HCT116 (cell line): ENCODE results near the gene PDE6G. TPM values are rescaled to one million over a fixed set of nuclear protein-coding genes. Genes with fewer than 3 reads are reported as not detected.

Experiments
- ATAC-seq: fragments of 200-7000 bp; cut with Tn5 transposase; 2 replicates; pipeline ENCODE4 v1.9.1; 2020; ENCODE audit warnings: mild to moderate bottlenecking, moderate library complexity
- BruUV-seq: library from RNA; stranded (reverse); fragments of 400-500 nt; replicated peaks from 2 replicates; lab custom pipeline; 2021; lab: Mats Ljungman, UMichigan
- CTCF ChIA-PET: fragments of 300-600 bp; sonication (Branson Sonifier 250); formaldehyde crosslinking; loops from one replicate; lab custom pipeline; 2021; ENCODE audit warnings: antibody characterized with exemption; lab: Charles Lee
- POLR2A ChIA-PET: fragments of 300-600, 350-600 bp; sonication (Branson Sonifier 250); formaldehyde crosslinking; loops from one replicate; lab custom pipeline; 2021; ENCODE audit warnings: antibody characterized with exemption; lab: Charles Lee
- RAD21 ChIA-PET, 2 experiments: fragments of 300-600 bp; sonication (Branson Sonifier 250); formaldehyde crosslinking; loops; one replicate each; lab custom pipeline; 2023; ENCODE audit warnings: low total read pairs in 2 of 2; ENCODE audit not compliant: uncharacterized antibody in 2 of 2, unreplicated experiment in 2 of 2, low non-redundant PET in 1 of 2; lab: Charles Lee
- DNase-seq: peaks from one replicate; pipeline ENCODE4 v3.0.0-alpha.2; 2010; ENCODE audit warnings: low read depth, low spot score
- H2AFZ ChIP-seq: fragments of 200-600 bp; shearing (Covaris generic), sonication (generic); 2 replicates; pipeline ENCODE4 v1.6.1; 2017; ENCODE audit warnings: low read depth, mixed run types, mixed read lengths, antibody characterized with exemption, low read length; ENCODE audit not compliant: poor library complexity, severe bottlenecking
- H3K27ac ChIP-seq: 2 replicates; pipeline ENCODE4 v1.5.1; 2012; ENCODE audit warnings: low read depth, low read length
- H3K27me3 ChIP-seq: fragments of 200-600 bp; sonication (generic); 2 replicates; pipeline ENCODE4 v1.6.1; 2016; ENCODE audit warnings: mixed run types, low read length, mixed read lengths; ENCODE audit not compliant: insufficient read depth
- H3K36me3 ChIP-seq, 2 experiments: fragments of 200-500 bp in 1 of 2; fragments of 200-600 bp in 1 of 2; sonication (Bioruptor generic) in 1 of 2; sonication (generic) in 1 of 2; 2 replicates each; pipeline versions ENCODE4 v1.5.1 to v1.6.1; 2014 to 2016; ENCODE audit warnings: low read length in 2 of 2, inconsistent platforms in 1 of 2, mixed read lengths in 1 of 2, mixed run types in 1 of 2; ENCODE audit not compliant: insufficient read depth in 2 of 2, control insufficient read depth in 1 of 2
- H3K4me1 ChIP-seq, 2 experiments: fragments of 200-600 bp in 1 of 2; sonication (generic) in 1 of 2; 2 replicates each; pipeline versions ENCODE4 v1.5.1 to v1.6.1; 2012 to 2017; ENCODE audit warnings: low read length in 2 of 2, inconsistent platforms in 1 of 2, mild to moderate bottlenecking in 1 of 2, mixed read lengths in 1 of 2, mixed run types in 1 of 2, moderate library complexity in 1 of 2; ENCODE audit not compliant: insufficient read depth in 2 of 2, control insufficient read depth in 1 of 2
- H3K4me2 ChIP-seq: fragments of 200-600 bp; sonication (generic); 2 replicates; pipeline ENCODE4 v1.6.1; 2017; ENCODE audit warnings: mixed run types, low read length, mixed read lengths
- H3K4me3 ChIP-seq, 2 experiments: fragments of 200-600 bp in 1 of 2; sonication (generic) in 1 of 2; replicated peaks in 1 of 2; 2 replicates each; pipeline ENCODE4 v1.5.1; 2011 to 2016; ENCODE audit warnings: low read length in 2 of 2, control low read depth in 1 of 2, low read depth in 1 of 2, mild to moderate bottlenecking in 1 of 2, mixed read lengths in 1 of 2, mixed run types in 1 of 2
- H3K79me2 ChIP-seq: fragments of 200-600 bp; sonication (generic); 2 replicates; pipeline ENCODE4 v1.6.1; 2017; ENCODE audit warnings: mild to moderate bottlenecking, mixed run types, low read length, moderate library complexity, mixed read lengths; ENCODE audit not compliant: insufficient read depth
- H3K9ac ChIP-seq: fragments of 200-600 bp; sonication (generic); 2 replicates; pipeline ENCODE4 v1.6.1; 2016; ENCODE audit warnings: low read length, mixed read lengths
- H3K9me2 ChIP-seq: fragments of 200-600 bp; sonication (generic), shearing (Covaris generic); 2 replicates; pipeline ENCODE4 v1.6.1; 2017; ENCODE audit warnings: mixed run types, mild to moderate bottlenecking, moderate library complexity; ENCODE audit not compliant: insufficient read depth
- H3K9me3 ChIP-seq, 2 experiments: fragments of 200-500 bp in 1 of 2; fragments of 200-600 bp in 1 of 2; sonication (Bioruptor generic) in 1 of 2; sonication (generic) in 1 of 2; 2 replicates each; pipeline ENCODE4 v1.6.1; 2014 to 2017; ENCODE audit warnings: low read length in 2 of 2, mixed read lengths in 2 of 2, inconsistent platforms in 1 of 2, low read depth in 1 of 2, mild to moderate bottlenecking in 1 of 2, mixed run types in 1 of 2, moderate library complexity in 1 of 2; ENCODE audit not compliant: control insufficient read depth in 1 of 2, insufficient read depth in 1 of 2
- H4K20me1 ChIP-seq: fragments of 200-600 bp; sonication (generic), shearing (Covaris generic); 2 replicates; pipeline ENCODE4 v1.6.1; 2017; ENCODE audit warnings: mixed run types, mild to moderate bottlenecking, moderate library complexity; ENCODE audit not compliant: insufficient read depth
- ATF3 ChIP-seq: IDR thresholded peaks from 2 replicates; pipeline ENCODE4 v1.6.1; 2012
- CEBPB ChIP-seq: IDR thresholded peaks from 2 replicates; pipeline ENCODE4 v1.6.1; 2012; ENCODE audit warnings: low read depth
- EGR1 ChIP-seq: IDR thresholded peaks from 2 replicates; pipeline ENCODE4 v1.6.1; 2012; ENCODE audit warnings: low read depth
- FOSL1 ChIP-seq: IDR thresholded peaks from 2 replicates; pipeline ENCODE4 v1.6.1; 2012; ENCODE audit warnings: low read depth
- JUND ChIP-seq: IDR thresholded peaks from 2 replicates; pipeline ENCODE4 v1.6.1; 2012
- RAD21 ChIP-seq: IDR thresholded peaks from 2 replicates; pipeline ENCODE4 v1.6.1; 2012; ENCODE audit warnings: low read depth, mild to moderate bottlenecking
- REST ChIP-seq: IDR thresholded peaks from 2 replicates; pipeline ENCODE4 v1.6.1; 2012; ENCODE audit warnings: low read depth
- SP1 ChIP-seq: IDR thresholded peaks from 2 replicates; pipeline ENCODE4 v1.6.1; 2012; ENCODE audit warnings: low read depth
- SRF ChIP-seq: IDR thresholded peaks from 2 replicates; pipeline ENCODE4 v1.6.1; 2012; ENCODE audit warnings: low read depth
- YY1 ChIP-seq: IDR thresholded peaks from 2 replicates; pipeline ENCODE4 v1.6.1; 2011; ENCODE audit warnings: low read length, low read depth, moderate library complexity, mild to moderate bottlenecking; ENCODE audit not compliant: insufficient replicate concordance; ENCODE audit errors: extremely low read depth
- intact Hi-C: fragments of 100-400 bp; cut with micrococcal nuclease; formaldehyde crosslinking; loops from 2 replicates; pipeline ENCODE4 v1.10.0; 2022
- total RNA-seq: library from RNA; stranded (reverse); gene quantifications from one replicate; pipeline ENCODE4 v1.2.1, GENCODE V29; 2021; ENCODE audit not compliant: unreplicated experiment
- TF ChIP-seq, protein P1 (sequence below): IDR thresholded peaks from 2 replicates; pipeline ENCODE4 v1.6.1; 2012

PDE6G gene
- total RNA-seq, 1 experiment from 2014 or later, result not detected

- ATAC-seq, result no peak
- Histone ChIP-seq H3K9me3 (no peaks in the 10 kb centered on the region), H3K4me1 (no peaks in the 10 kb centered on the region; a peak in 1 of 4 replicates), H2AFZ (no peak overlapping the region), H3K9ac (no peak overlapping the region), H3K27ac (no peak overlapping the region; the same call in 1 of the 2 replicates), H3K4me2 (no peak overlapping the region), H3K79me2 (peaks cover 75% of the 10 kb centered on the region; the same call in 1 of the 2 replicates), H3K36me3 (peaks cover 53 to 80% of the 10 kb centered on the region in 2 experiments), H3K27me3 (no peaks in the 10 kb centered on the region), H3K4me3 (no peak overlapping the region), H3K9me2 (no peaks in the 10 kb centered on the region), H4K20me1 (no peaks in the 10 kb centered on the region)
- RAD21 ChIA-PET, result no interaction called here
- intact Hi-C loops, result loop anchor here (10.0 kb wide), 1 partner anchor 140 kb away; the partner anchor contains the start of gene FAAP100
- CTCF ChIA-PET, result no interaction called here
- no peak for DNase-seq
- TF ChIP-seq CEBPB, result no peak
- TF ChIP-seq RAD21, result no peak
- no peak for TF ChIP-seq SRF
- TF ChIP-seq EGR1, result no peak
- TF ChIP-seq ATF3, result no peak
- no peak for TF ChIP-seq REST
- TF ChIP-seq, protein P1, sequence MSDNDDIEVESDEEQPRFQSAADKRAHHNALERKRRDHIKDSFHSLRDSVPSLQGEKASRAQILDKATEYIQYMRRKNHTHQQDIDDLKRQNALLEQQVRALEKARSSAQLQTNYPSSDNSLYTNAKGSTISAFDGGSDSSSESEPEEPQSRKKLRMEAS, result no peak
- TF ChIP-seq YY1, result no peak
- no peak for TF ChIP-seq SP1
- no peak for TF ChIP-seq FOSL1
- no peak for TF ChIP-seq JUND
- no TSS peak for BruUV-seq
- POLR2A ChIA-PET, result no interaction called here
Measured at GRCh38 chr17:81695211-81695610, 38.9 kb upstream of the PDE6G start.
